Effector memory CD4-positive, alpha-beta T cell (primary cell): ENCODE results near the gene TNFRSF1A.
A peak's percentile ranks its signal among the peaks of the same experiment; 100 is the strongest.

Experiments used
- DNase-seq, 3 donors: peaks; one replicate each; pipeline ENCODE4 v3.0.0-alpha.2; 2020
- H3K27ac ChIP-seq: 2 replicates; pipeline ENCODE4 v1.7.0; 2013; ENCODE audit warnings: mild to moderate bottlenecking, low read length, moderate library complexity; ENCODE audit not compliant: insufficient read depth, poor library complexity, severe bottlenecking
- H3K27me3 ChIP-seq: replicated peaks from 2 replicates; pipeline ENCODE4 v1.7.0; 2013; ENCODE audit warnings: mild to moderate bottlenecking, low read length; ENCODE audit not compliant: insufficient read depth, control insufficient read depth, poor library complexity, severe bottlenecking
- H3K36me3 ChIP-seq: 2 replicates; pipeline ENCODE4 v1.7.0; 2013; ENCODE audit warnings: mild to moderate bottlenecking, low read length, moderate library complexity; ENCODE audit not compliant: control insufficient read depth, insufficient read depth
- H3K4me1 ChIP-seq: 2 replicates; pipeline ENCODE4 v1.7.0; 2013; ENCODE audit warnings: low read length, mild to moderate bottlenecking; ENCODE audit not compliant: control insufficient read depth, insufficient read depth, poor library complexity, severe bottlenecking
- H3K4me3 ChIP-seq: 2 replicates; pipeline ENCODE4 v1.7.0; 2013; ENCODE audit warnings: low read length, low read depth, mild to moderate bottlenecking; ENCODE audit not compliant: insufficient read depth, poor library complexity, severe bottlenecking
- H3K9me3 ChIP-seq: 2 replicates; pipeline ENCODE4 v1.7.0; 2013; ENCODE audit warnings: mild to moderate bottlenecking, low read length, moderate library complexity; ENCODE audit not compliant: control insufficient read depth

The TNFRSF1A gene

DNA sequence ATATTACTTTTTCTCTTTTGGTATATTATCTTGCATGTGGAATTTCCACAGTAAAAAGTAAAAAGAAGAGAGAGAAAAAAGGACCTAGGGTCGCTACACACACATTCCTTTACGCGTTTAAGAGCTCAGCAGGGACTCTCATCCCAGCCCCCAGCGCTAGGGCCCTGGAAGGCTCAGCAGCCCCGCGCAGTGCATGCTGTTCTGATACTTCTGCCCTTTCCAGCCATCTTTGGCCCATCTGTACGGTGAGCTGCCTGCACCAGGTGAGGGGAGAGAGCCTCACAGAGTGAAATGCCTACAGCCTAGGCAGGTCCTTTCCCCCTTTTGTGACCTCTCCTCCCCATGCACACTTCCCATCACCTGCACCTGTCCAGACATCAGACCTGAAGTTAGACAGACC lies 40.5 kb upstream of the TNFRSF1A start:
- no peak for DNase-seq
- peaks cover 13% of the 10 kb centered on the region for H3K27me3 ChIP-seq
- H3K4me3 ChIP-seq: no peak overlapping the region
- H3K9me3 ChIP-seq: no peaks in the 10 kb centered on the region
- no peak overlapping the region for H3K27ac ChIP-seq
- H3K4me1 ChIP-seq: peaks cover 7% of the 10 kb centered on the region
- H3K36me3 ChIP-seq: no peaks in the 10 kb centered on the region

- Histone ChIP-seq H3K27me3 (peaks cover 13% of the 10 kb centered on the region), H3K4me3 (no peak overlapping the region), H3K27ac (no peak overlapping the region), H3K36me3 (no peaks in the 10 kb centered on the region), H3K4me1 (peaks cover 23% of the 10 kb centered on the region), H3K9me3 (no peaks in the 10 kb centered on the region)
- DNase-seq: no peak
Observed at GRCh38 chr12:6380141-6381121, 38.6 kb upstream of the TNFRSF1A start.

DNA sequence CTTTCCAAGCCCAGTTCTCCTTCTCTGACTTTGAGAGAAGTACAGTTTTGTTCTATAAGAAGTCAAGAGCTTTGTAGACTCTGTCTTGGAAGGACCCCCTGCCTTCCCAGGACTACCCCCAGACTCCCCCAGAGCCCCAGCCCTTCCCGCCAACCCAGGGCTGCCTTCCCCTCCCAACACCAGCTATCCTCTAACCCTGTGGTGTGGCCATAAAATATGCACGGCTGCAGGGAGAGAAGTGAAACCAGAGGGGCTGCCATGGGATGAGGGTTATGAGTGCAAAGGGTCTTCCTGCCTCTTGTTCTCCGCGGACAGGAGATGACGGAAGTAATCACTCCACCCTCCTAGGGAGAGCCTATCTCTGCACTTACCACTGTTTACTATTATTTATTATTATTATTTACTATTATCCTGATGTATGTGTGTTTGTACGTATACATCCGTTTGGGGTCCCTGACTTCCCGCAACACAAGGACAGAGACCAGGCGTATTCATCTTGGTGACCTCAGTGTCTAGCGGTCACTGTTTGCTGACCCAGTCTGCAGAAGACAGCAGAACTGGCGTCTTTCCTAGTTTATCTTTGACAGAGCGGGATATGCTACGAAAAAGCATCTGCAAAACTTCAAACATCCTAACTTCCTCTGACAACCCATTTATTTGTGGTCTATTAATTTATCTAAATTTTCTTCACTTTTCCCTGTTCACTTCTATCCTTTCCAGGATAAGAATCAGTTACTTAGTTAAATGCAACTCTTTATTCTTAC lies 37.0 kb upstream of the TNFRSF1A start:
- H3K36me3 ChIP-seq: no peaks in the 10 kb centered on the region
- DNase-seq: no peak
- no peak overlapping the region for H3K4me3 ChIP-seq
- no peaks in the 10 kb centered on the region for H3K9me3 ChIP-seq
- peaks cover 7% of the 10 kb centered on the region for H3K27me3 ChIP-seq
- peaks cover 23% of the 10 kb centered on the region for H3K4me1 ChIP-seq
- no peak overlapping the region for H3K27ac ChIP-seq

- H3K4me3 ChIP-seq: no peak overlapping the region
- DNase-seq: no peak
- no peaks in the 10 kb centered on the region for H3K9me3 ChIP-seq
- H3K27me3 ChIP-seq: no peaks in the 10 kb centered on the region
- H3K4me1 ChIP-seq: peaks cover 19% of the 10 kb centered on the region
- H3K27ac ChIP-seq: no peak overlapping the region
- H3K36me3 ChIP-seq: no peaks in the 10 kb centered on the region
Observed at GRCh38 chr12:6377667-6377994, 35.8 kb upstream of the TNFRSF1A start.

- no peak for DNase-seq
- Histone ChIP-seq H3K27me3 (no peaks in the 10 kb centered on the region), H3K4me1 (peaks cover 19% of the 10 kb centered on the region), H3K9me3 (no peaks in the 10 kb centered on the region), H3K36me3 (no peaks in the 10 kb centered on the region), H3K4me3 (peak overlapping the region; percentile 36), H3K27ac (no peak overlapping the region)
Observed at GRCh38 chr12:6376870-6377666, 35.2 kb upstream of the TNFRSF1A start.

GRCh38 chr12:6376079-6376869 lies 34.4 kb upstream of the TNFRSF1A start:
- H3K4me1 ChIP-seq: peaks cover 19% of the 10 kb centered on the region
- no peaks in the 10 kb centered on the region for H3K9me3 ChIP-seq
- H3K4me3 ChIP-seq: peak overlapping the region; percentile 36
- no peak overlapping the region for H3K27ac ChIP-seq
- no peak for DNase-seq
- no peaks in the 10 kb centered on the region for H3K36me3 ChIP-seq
- H3K27me3 ChIP-seq: no peaks in the 10 kb centered on the region

DNA sequence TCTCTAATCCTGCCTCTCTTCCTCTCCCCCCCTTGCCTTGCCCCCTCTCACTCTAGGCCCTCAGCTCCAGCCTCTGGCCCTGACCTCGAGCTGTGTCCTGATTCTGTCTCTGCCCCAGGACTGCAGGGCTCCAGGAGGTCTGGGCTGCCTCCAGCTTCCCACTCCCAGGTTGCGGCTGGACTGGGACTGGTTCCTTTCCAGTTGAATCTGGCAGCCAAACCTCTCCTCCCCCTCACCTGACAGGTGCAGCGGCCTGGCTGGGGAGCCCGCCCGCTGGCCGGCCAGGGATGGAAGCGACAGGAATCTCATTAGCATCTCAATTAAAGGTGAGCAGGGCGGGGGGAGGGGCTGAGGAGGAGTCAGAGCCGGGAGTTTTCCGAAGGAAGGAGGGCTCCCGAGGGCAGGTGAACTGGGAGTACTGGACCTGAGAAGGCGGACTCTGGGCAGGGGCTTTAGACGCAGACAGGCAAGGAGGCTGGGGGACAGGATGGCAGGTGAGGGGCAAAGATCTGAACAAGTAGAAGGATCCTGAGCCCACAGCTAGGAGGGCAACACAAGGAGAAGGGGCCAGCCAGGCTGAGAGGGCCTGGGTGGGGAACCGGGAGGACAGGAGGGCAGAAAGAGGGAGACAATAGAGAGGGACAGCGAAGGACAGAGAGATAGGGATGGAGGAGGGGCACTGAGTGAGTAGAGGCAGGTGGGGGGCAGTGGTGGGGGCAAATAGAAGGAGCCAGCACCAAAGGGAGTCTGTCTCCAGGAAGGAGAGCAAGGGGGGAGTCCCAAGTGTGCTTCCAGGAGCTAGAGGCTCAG lies 33.6 kb upstream of the TNFRSF1A start, which contains the start of gene SCNN1A:
SCNN1A (minus strand) TSS at position 295 of the 810 bp plus-strand sequence. CDS start 780 bp downstream, outside the sequence.
- Histone ChIP-seq H3K27me3 (no peaks in the 10 kb centered on the region), H3K27ac (no peak within 1 kb of the TSS), H3K36me3 (no peaks in the 10 kb centered on the region), H3K9me3 (no peaks in the 10 kb centered on the region), H3K4me1 (peaks cover 19% of the 10 kb centered on the region), H3K4me3 (no peak within 1 kb of the TSS)
- DNase-seq: no peak

DNA sequence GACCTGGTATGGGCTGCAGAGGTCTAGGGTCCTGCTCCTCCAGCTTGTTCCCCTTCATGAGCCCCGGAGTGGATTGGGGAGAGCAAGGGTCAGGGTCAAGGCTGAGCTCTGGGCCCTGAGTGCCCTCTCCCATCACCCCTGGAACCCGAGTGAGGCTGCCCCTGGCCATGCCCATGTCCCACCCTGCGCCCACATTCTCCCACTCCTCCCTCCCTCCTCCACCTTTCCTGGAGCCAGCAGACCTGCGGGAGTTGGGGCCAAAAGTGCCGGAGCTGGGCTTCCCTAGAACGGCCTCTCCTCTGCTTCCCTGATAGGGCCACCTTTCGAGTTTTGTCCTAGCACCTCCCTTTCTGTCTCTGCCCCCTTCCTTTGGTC lies 32.9 kb upstream of the TNFRSF1A start:
- no peak for DNase-seq
- no peak overlapping the region for H3K27ac ChIP-seq
- peaks cover 19% of the 10 kb centered on the region for H3K4me1 ChIP-seq
- no peaks in the 10 kb centered on the region for H3K9me3 ChIP-seq
- H3K27me3 ChIP-seq: no peaks in the 10 kb centered on the region
- H3K36me3 ChIP-seq: no peaks in the 10 kb centered on the region
- no peak overlapping the region for H3K4me3 ChIP-seq
